ENCODE measurements around the gene MYO7A.

Gene MYO7A

GRCh38 chr11:77214557-77214956 lies 86.5 kb downstream of the MYO7A start:
- Histone ChIP-seq H3K4me3 (ENCODE audit: low read depth in 1 of 2, low read length in 2 of 2) (no peak overlapping the region), H3K27me3 (ENCODE audit: insufficient read depth, low read length, poor library complexity) (no peaks in the 10 kb centered on the region), H4K20me1 (ENCODE audit: insufficient read depth, low read length) (no peaks in the 10 kb centered on the region), H2AFZ (ENCODE audit: low read depth, low read length) (no peak overlapping the region), H3K9me3 (ENCODE audit: insufficient read depth, low read length, severe bottlenecking) (no peaks in the 10 kb centered on the region), H3K4me1 (ENCODE audit: insufficient read depth, low read length) (no peaks in the 10 kb centered on the region), H3K79me2 (ENCODE audit: insufficient read depth, low read length) (no peaks in the 10 kb centered on the region), H3K27ac (ENCODE audit: low read length) (no peak overlapping the region), H3K9ac (ENCODE audit: low read depth, low read length) (no peak overlapping the region), H3K4me2 (ENCODE audit: insufficient read depth, low read length) (no peak overlapping the region), H3K36me3 (ENCODE audit: insufficient read depth, low read length) (no peaks in the 10 kb centered on the region)
- TF ChIP-seq CTCF (IDR thresholded peaks at IDR 0.05; ENCODE audit: borderline replicate concordance, extremely low read depth, low read length, poor library complexity, severe bottlenecking) (no peak), EZH2 (IDR thresholded peaks at IDR 0.05; ENCODE audit: borderline replicate concordance, low read depth, low read length, severe bottlenecking) (no peak)
- ATAC-seq (ENCODE audit: insufficient read depth, low read depth) (no peak), DNase-seq (no peak)

- TF ChIP-seq EZH2 (IDR thresholded peaks at IDR 0.05; ENCODE audit: borderline replicate concordance, low read depth, low read length, severe bottlenecking) (no peak), CTCF (IDR thresholded peaks at IDR 0.05; ENCODE audit: borderline replicate concordance, extremely low read depth, low read length, poor library complexity, severe bottlenecking) (no peak)
- no peaks in the 10 kb centered on the region for H3K4me1 ChIP-seq (ENCODE audit: insufficient read depth, low read length)
- H2AFZ ChIP-seq (ENCODE audit: low read depth, low read length) = no peak overlapping the region
- H3K27me3 ChIP-seq (ENCODE audit: insufficient read depth, low read length, poor library complexity) = no peaks in the 10 kb centered on the region
- no peak overlapping the region for H3K4me3 ChIP-seq (ENCODE audit: low read depth in 1 of 2, low read length in 2 of 2)
- ATAC-seq (ENCODE audit: insufficient read depth, low read depth) = no peak
- H3K36me3 ChIP-seq (ENCODE audit: insufficient read depth, low read length) = no peaks in the 10 kb centered on the region
- H3K9ac ChIP-seq (ENCODE audit: low read depth, low read length) = no peak overlapping the region
- no peak overlapping the region for H3K4me2 ChIP-seq (ENCODE audit: insufficient read depth, low read length)
- no peak for DNase-seq
- no peaks in the 10 kb centered on the region for H4K20me1 ChIP-seq (ENCODE audit: insufficient read depth, low read length)
- no peaks in the 10 kb centered on the region for H3K9me3 ChIP-seq (ENCODE audit: insufficient read depth, low read length, severe bottlenecking)
- H3K27ac ChIP-seq (ENCODE audit: low read length) = no peak overlapping the region
- no peaks in the 10 kb centered on the region for H3K79me2 ChIP-seq (ENCODE audit: insufficient read depth, low read length)
Measured at GRCh38 chr11:77215106-77215505, 87.1 kb downstream of the MYO7A start.

- no peak for DNase-seq
- H3K79me2 ChIP-seq (ENCODE audit: insufficient read depth, low read length) = no peaks in the 10 kb centered on the region
- H3K4me1 ChIP-seq (ENCODE audit: insufficient read depth, low read length) = no peaks in the 10 kb centered on the region
- H3K4me3 ChIP-seq (ENCODE audit: low read depth in 1 of 2, low read length in 2 of 2) = no peak overlapping the region
- ATAC-seq (ENCODE audit: insufficient read depth, low read depth) = no peak
- H2AFZ ChIP-seq (ENCODE audit: low read depth, low read length) = no peak overlapping the region
- no peak overlapping the region for H3K9ac ChIP-seq (ENCODE audit: low read depth, low read length)
- no peak for TF ChIP-seq CTCF (IDR thresholded peaks at IDR 0.05; ENCODE audit: borderline replicate concordance, extremely low read depth, low read length, poor library complexity, severe bottlenecking)
- TF ChIP-seq EZH2 (IDR thresholded peaks at IDR 0.05; ENCODE audit: borderline replicate concordance, low read depth, low read length, severe bottlenecking) = no peak
- no peaks in the 10 kb centered on the region for H4K20me1 ChIP-seq (ENCODE audit: insufficient read depth, low read length)
- no peaks in the 10 kb centered on the region for H3K9me3 ChIP-seq (ENCODE audit: insufficient read depth, low read length, severe bottlenecking)
- H3K4me2 ChIP-seq (ENCODE audit: insufficient read depth, low read length) = no peak overlapping the region
- H3K36me3 ChIP-seq (ENCODE audit: insufficient read depth, low read length) = no peaks in the 10 kb centered on the region
- H3K27me3 ChIP-seq (ENCODE audit: insufficient read depth, low read length, poor library complexity) = no peaks in the 10 kb centered on the region
- H3K27ac ChIP-seq (ENCODE audit: low read length) = no peak overlapping the region
Measured at GRCh38 chr11:77217156-77217555, 89.1 kb downstream of the MYO7A start.

GRCh38 chr11:77223797-77224196 lies 95.8 kb downstream of the MYO7A start:
- H3K4me3 ChIP-seq (ENCODE audit: low read depth in 1 of 2, low read length in 2 of 2) = no peak overlapping the region
- TF ChIP-seq CTCF (IDR thresholded peaks at IDR 0.05; ENCODE audit: borderline replicate concordance, extremely low read depth, low read length, poor library complexity, severe bottlenecking) (no peak), EZH2 (IDR thresholded peaks at IDR 0.05; ENCODE audit: borderline replicate concordance, low read depth, low read length, severe bottlenecking) (no peak)
- DNase-seq = no peak
- no peaks in the 10 kb centered on the region for H3K79me2 ChIP-seq (ENCODE audit: insufficient read depth, low read length)
- H3K36me3 ChIP-seq (ENCODE audit: insufficient read depth, low read length) = no peaks in the 10 kb centered on the region
- no peaks in the 10 kb centered on the region for H3K9me3 ChIP-seq (ENCODE audit: insufficient read depth, low read length, severe bottlenecking)
- H3K27ac ChIP-seq (ENCODE audit: low read length) = no peak overlapping the region
- H2AFZ ChIP-seq (ENCODE audit: low read depth, low read length) = no peak overlapping the region
- no peak overlapping the region for H3K9ac ChIP-seq (ENCODE audit: low read depth, low read length)
- no peak for ATAC-seq (ENCODE audit: insufficient read depth, low read depth)
- no peak overlapping the region for H3K4me2 ChIP-seq (ENCODE audit: insufficient read depth, low read length)
- H3K27me3 ChIP-seq (ENCODE audit: insufficient read depth, low read length, poor library complexity) = no peaks in the 10 kb centered on the region
- no peaks in the 10 kb centered on the region for H4K20me1 ChIP-seq (ENCODE audit: insufficient read depth, low read length)
- H3K4me1 ChIP-seq (ENCODE audit: insufficient read depth, low read length) = no peaks in the 10 kb centered on the region

Data from DND-41 (cell line).